Measurements from ENCODE around the gene PRAMEF1.
"Not testable (repeated sequence)": the region's sequence is repeated elsewhere in the genome, so short reads cannot be mapped to it uniquely, and the experiment has no call there.

PRAMEF1 gene

DNA sequence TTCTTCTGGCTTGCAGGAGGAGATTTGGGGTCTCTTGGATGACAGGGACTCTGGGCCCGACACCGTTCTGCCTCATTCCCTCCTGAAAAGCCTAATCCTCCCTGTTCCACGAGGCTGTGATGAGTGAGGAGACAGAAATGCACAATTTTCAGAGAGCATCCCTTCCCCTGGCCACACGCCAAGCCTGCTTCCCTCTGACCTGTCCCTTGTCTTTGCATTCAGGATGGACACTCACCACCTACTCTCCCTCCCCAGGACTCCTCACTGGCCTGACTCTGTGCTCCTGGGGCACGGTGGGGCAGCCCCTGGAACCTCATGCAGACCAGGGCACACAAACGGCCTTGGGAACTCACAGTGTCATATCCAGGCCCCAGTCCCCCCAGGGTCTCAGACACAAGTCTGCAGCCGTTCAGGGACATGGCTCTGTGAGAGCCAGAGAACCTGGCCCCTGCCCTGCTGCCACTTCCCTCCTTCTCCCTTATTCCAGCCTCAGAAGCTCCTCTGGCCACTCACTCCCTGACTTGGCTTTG lies 21.2 kb upstream of the PRAMEF1 start:
- Mint-ChIP-seq H3K9me3 (no peaks in the 10 kb centered on the region), H3K4me1 (no peaks in the 10 kb centered on the region), H3K36me3 (no peaks in the 10 kb centered on the region), H3K27ac (no peak overlapping the region), H3K27me3 (peaks cover 40% of the 10 kb centered on the region), H3K4me3 (no peak overlapping the region)
- ATAC-seq = no peak

DNA sequence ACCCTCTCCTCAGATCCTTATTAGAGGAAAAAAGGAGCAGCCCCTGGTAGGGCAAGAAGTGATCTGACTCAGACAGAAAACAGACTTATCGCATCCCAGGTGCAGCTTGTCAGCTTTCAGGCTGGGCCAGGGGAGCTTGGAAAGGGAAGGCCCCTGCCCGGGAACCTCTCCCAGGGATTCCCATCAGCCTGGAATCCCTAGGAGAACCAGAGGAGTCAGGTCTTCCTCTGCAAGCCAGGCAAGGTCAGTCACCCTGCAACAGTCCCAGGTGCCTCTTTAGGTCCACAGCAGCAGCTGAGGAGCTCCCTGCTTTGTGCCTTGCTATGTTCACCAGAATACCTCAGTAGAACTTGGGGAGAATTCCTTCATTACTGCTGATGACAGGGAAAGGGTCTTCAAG lies 20.6 kb upstream of the PRAMEF1 start:
- no peaks in the 10 kb centered on the region for H3K9me3 Mint-ChIP-seq

GRCh38 chr1:12771186-12771585 lies 20.0 kb upstream of the PRAMEF1 start:
- no peak overlapping the region for H3K27ac Mint-ChIP-seq
- H3K36me3 Mint-ChIP-seq = no peaks in the 10 kb centered on the region
- H3K27me3 Mint-ChIP-seq = peaks cover 46% of the 10 kb centered on the region
- ATAC-seq = no peak
- no peak overlapping the region for H3K4me3 Mint-ChIP-seq
- H3K4me1 Mint-ChIP-seq = no peaks in the 10 kb centered on the region
- no peaks in the 10 kb centered on the region for H3K9me3 Mint-ChIP-seq

More for the DNA sequence above, 20.6 kb upstream of the PRAMEF1 start:
- no peaks in the 10 kb centered on the region for H3K4me1 Mint-ChIP-seq
- H3K27me3 Mint-ChIP-seq = peaks cover 46% of the 10 kb centered on the region
- no peaks in the 10 kb centered on the region for H3K36me3 Mint-ChIP-seq
- no peak for ATAC-seq
- H3K27ac Mint-ChIP-seq = no peak overlapping the region
- no peak overlapping the region for H3K4me3 Mint-ChIP-seq

DNA sequence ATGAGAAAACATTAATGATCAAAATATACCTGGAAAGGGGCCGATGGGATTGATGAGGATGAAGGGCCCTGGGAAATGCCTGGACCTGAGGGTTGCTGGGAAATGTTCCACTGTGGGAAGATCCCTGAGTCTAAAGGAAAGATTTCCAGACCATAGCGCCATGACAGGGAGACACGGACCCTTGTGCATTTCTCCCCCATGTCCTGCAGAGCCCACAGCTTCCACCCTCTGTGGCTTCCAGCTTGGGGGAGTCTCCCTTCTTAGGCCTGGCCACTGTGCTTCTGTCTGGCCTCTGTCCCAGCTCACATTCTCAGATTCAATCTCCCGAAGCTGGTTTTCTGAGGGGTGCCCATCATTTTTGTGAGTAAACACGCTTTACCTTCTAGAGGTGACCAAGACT lies 18.7 kb upstream of the PRAMEF1 start:
- H3K4me1 Mint-ChIP-seq = no peaks in the 10 kb centered on the region
- ATAC-seq = no peak
- no peaks in the 10 kb centered on the region for H3K36me3 Mint-ChIP-seq
- no peaks in the 10 kb centered on the region for H3K9me3 Mint-ChIP-seq
- H3K4me3 Mint-ChIP-seq = no peak overlapping the region
- H3K27me3 Mint-ChIP-seq = peaks cover 46% of the 10 kb centered on the region
- H3K27ac Mint-ChIP-seq = no peak overlapping the region

DNA sequence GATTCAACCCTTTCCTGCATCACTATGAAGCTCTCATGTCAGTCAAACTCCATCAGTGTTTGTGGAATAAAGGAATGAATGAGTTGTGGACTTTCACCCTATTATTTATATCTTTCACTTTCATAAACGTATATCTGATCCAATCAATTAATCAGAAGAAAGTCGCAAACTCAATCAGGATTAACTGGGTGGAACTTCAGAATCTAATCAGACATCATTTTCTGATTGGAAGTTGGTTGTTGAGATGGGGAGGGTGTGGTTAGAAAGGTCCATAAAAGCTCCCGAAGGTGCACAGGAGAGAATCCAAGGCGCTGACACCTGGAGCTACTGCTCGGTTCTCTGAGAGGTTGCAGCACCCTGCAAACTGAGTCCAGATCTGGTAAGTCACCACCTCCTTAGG lies 17.8 kb upstream of the PRAMEF1 start, which contains the start of gene PRAMEF12:
Gene PRAMEF12, plus strand, starts transcription at position 301 of the 400 bp plus-strand sequence. CDS start 1,130 bp downstream, outside the sequence.
- Mint-ChIP-seq H3K27ac (no peak within 1 kb of the TSS), H3K27me3 (peaks cover 46% of the 10 kb centered on the region), H3K4me3 (no peak within 1 kb of the TSS), H3K36me3 (no peaks in the 10 kb centered on the region), H3K9me3 (no peaks in the 10 kb centered on the region), H3K4me1 (no peaks in the 10 kb centered on the region)
- ATAC-seq = no peak

GRCh38 chr1:12774801-12775345 lies 16.3 kb upstream of the PRAMEF1 start:
- peaks cover 43% of the 10 kb centered on the region for H3K27me3 Mint-ChIP-seq
- no peaks in the 10 kb centered on the region for H3K9me3 Mint-ChIP-seq
- H3K4me3 Mint-ChIP-seq = no peak overlapping the region
- H3K4me1 Mint-ChIP-seq = no peaks in the 10 kb centered on the region
- H3K36me3 Mint-ChIP-seq = no peaks in the 10 kb centered on the region
- H3K27ac Mint-ChIP-seq = no peak overlapping the region
- peak; percentile 18 for ATAC-seq

DNA sequence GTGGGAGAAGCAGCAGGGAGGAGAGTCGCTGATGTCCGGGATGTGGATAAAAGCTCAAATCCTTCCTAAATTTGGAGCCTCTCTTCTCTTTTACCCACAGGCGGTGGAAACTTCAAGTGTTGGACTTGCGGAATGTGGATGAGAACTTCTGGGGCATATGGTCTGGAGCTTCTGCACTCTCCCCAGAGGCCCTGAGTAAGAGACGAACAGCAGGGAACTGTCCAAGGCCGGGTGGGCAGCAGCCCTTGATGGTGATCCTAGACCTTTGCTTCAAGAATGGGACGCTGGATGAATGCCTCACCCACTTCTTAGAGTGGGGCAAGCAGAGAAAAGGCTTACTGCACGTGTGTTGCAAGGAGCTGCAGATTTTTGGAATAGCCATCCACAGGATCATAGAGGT lies 15.8 kb upstream of the PRAMEF1 start:
- H3K27me3 Mint-ChIP-seq = peaks cover 37% of the 10 kb centered on the region
- H3K4me1 Mint-ChIP-seq = no peaks in the 10 kb centered on the region
- ATAC-seq = no peak
- no peak overlapping the region for H3K27ac Mint-ChIP-seq
- H3K36me3 Mint-ChIP-seq = no peaks in the 10 kb centered on the region
- H3K4me3 Mint-ChIP-seq = no peak overlapping the region
- H3K9me3 Mint-ChIP-seq = no peaks in the 10 kb centered on the region

DNA sequence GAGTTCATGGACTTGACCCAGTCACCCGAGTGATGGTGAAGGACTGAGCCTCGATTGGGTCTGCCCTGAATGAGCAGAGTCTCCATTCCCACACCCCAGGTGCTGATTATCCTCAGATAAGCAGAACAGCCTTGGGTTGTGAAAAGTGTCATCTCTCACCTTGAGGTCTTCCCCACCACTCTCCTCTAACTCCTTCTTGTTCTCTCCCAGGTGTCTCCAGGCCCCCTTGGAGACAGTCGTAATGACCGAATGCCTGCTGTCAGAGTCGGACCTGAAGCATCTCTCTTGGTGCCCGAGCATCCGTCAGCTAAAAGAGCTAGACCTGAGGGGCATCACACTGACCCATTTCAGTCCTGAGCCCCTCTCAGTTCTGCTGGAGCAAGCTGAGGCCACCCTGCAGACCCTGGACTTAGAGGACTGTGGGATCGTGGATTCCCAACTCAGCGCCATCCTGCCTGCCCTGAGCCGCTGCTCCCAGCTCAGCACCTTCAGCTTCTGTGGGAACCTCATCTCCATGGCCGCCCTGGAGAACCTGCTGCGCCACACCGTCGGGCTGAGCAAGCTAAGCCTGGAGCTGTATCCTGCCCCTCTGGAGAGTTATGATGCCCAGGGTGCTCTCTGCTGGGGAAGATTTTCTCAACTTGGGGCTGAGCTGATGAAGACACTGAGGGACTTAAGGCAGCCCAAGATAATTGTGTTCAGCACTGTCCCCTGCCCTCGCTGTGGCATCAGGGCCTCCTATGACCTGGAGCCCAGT lies 14.2 kb upstream of the PRAMEF1 start:
- Mint-ChIP-seq H3K4me1 (no peaks in the 10 kb centered on the region), H3K9me3 (no peaks in the 10 kb centered on the region), H3K27ac (no peak overlapping the region), H3K4me3 (no peak overlapping the region), H3K36me3 (no peaks in the 10 kb centered on the region), H3K27me3 (peaks cover 22% of the 10 kb centered on the region)
- ATAC-seq = peak; percentile 36

DNA sequence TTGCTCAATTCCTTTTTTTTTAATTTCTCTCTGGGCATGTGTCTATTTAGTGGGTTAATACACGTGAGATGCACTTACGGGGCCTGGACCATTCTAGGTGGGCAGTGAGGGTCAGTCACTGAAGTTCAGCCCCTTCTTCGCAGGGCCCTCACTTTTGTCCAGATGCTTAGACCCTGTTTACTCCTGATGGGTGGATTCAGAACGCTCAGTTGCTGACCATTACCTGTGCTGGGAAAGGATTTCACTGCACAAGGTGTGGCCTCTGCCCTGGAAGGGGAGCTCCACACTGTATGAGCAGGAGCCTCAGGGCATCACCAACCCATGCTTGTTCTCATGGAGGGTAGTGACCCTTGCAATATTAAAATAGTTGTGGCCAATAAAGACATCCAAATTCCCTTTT lies 13.1 kb upstream of the PRAMEF1 start:
- H3K9me3 Mint-ChIP-seq = no peaks in the 10 kb centered on the region
- no peak overlapping the region for H3K4me3 Mint-ChIP-seq
- no peak for ATAC-seq
- no peak overlapping the region for H3K27ac Mint-ChIP-seq
- H3K4me1 Mint-ChIP-seq = no peaks in the 10 kb centered on the region
- H3K27me3 Mint-ChIP-seq = peaks cover 12% of the 10 kb centered on the region
- H3K36me3 Mint-ChIP-seq = no peaks in the 10 kb centered on the region

DNA sequence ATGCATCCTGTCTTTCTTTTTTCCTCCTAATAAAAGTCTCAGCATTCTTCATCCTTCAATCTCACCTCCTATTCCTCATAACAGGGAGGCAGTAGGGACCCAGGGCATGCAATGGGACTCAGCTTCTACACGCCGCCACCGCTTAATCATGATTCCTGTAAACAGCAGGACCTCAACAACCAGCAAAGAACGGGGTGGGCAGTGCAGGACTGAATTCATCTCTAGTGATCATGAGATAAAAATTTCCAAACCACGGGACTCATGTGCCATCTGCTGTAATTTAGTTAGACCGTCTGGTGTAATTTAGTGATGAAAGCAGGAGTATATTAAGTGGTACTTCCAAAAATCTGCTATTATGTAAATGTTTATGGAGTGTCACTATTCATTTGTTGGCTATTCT lies 12.3 kb upstream of the PRAMEF1 start:
- ATAC-seq = no peak
- H3K27me3 Mint-ChIP-seq = peaks cover 8% of the 10 kb centered on the region
- H3K9me3 Mint-ChIP-seq = no peaks in the 10 kb centered on the region
- no peak overlapping the region for H3K4me3 Mint-ChIP-seq
- no peaks in the 10 kb centered on the region for H3K4me1 Mint-ChIP-seq
- no peak overlapping the region for H3K27ac Mint-ChIP-seq
- H3K36me3 Mint-ChIP-seq = no peaks in the 10 kb centered on the region

GRCh38 chr1:12781488-12781887 lies 9.7 kb upstream of the PRAMEF1 start:
- not testable (repeated sequence) for H3K36me3 Mint-ChIP-seq, H3K27me3 Mint-ChIP-seq, H3K4me3 Mint-ChIP-seq, ATAC-seq, H3K9me3 Mint-ChIP-seq, H3K4me1 Mint-ChIP-seq, H3K27ac Mint-ChIP-seq

GRCh38 chr1:12783783-12784182 lies 7.4 kb upstream of the PRAMEF1 start:
- H3K27ac Mint-ChIP-seq, H3K4me1 Mint-ChIP-seq, H3K36me3 Mint-ChIP-seq, H3K9me3 Mint-ChIP-seq, H3K27me3 Mint-ChIP-seq, ATAC-seq, H3K4me3 Mint-ChIP-seq: not testable (repeated sequence)

DNA sequence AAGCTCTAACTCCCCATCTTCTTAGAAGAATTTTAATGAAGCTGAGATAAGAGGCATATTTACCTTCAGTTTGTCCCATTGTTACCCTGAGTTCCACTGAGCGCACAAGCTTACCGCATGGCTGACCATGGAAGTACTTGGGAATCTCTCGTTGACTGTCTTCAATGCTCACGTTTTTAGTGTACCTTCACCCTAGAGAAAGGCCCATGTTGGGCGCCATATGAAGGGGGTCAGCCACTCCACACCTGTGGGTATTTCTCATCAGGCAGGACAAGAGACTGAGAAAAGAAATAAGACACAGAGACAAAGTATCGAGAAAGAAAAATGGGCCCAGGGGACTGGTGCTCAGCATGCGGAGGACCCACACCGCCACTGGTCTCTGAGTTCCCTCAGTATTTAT lies 6.5 kb upstream of the PRAMEF1 start:
- not testable (repeated sequence) for H3K4me3 Mint-ChIP-seq, ATAC-seq, H3K27me3 Mint-ChIP-seq, H3K27ac Mint-ChIP-seq, H3K9me3 Mint-ChIP-seq, H3K4me1 Mint-ChIP-seq, H3K36me3 Mint-ChIP-seq

GRCh38 chr1:12798911-12799310 lies 7.7 kb downstream of the PRAMEF1 start:
- no peaks in the 10 kb centered on the region for H3K4me1 Mint-ChIP-seq
- H3K9me3 Mint-ChIP-seq = peaks cover 6% of the 10 kb centered on the region
- no peak overlapping the region for H3K4me3 Mint-ChIP-seq
- H3K36me3 Mint-ChIP-seq = no peaks in the 10 kb centered on the region
- ATAC-seq = no peak
- no peaks in the 10 kb centered on the region for H3K27me3 Mint-ChIP-seq
- no peak overlapping the region for H3K27ac Mint-ChIP-seq

DNA sequence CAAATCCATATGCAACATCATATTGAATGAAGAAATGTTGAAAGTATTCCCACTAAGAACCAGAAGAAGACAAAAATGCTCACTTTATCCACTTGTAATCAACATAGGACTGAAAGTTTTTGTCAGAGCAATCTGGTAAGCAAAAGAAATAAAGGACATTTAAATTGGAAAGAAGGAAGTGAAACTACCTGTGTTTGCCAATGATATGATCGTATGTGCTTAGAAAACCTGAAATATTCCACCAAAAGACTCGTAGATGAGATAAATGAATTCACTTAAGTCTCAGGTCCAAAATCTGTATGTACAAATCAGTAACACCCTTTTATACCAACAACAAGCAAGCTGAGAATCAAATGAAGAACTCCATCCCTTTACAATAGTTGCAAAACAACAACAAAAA lies 8.5 kb downstream of the PRAMEF1 start:
- Mint-ChIP-seq H3K9me3 (peaks cover 8% of the 10 kb centered on the region), H3K27ac (no peak overlapping the region), H3K4me1 (no peaks in the 10 kb centered on the region), H3K36me3 (no peaks in the 10 kb centered on the region), H3K27me3 (no peaks in the 10 kb centered on the region), H3K4me3 (no peak overlapping the region)
- ATAC-seq = no peak

- Mint-ChIP-seq H3K36me3 (no peaks in the 10 kb centered on the region), H3K4me3 (no peak overlapping the region), H3K9me3 (peaks cover 9% of the 10 kb centered on the region), H3K4me1 (no peaks in the 10 kb centered on the region), H3K27me3 (peaks cover 37% of the 10 kb centered on the region), H3K27ac (no peak overlapping the region)
- no peak for ATAC-seq
These were observed 18.7 kb downstream of the PRAMEF1 start for GRCh38 chr1:12809933-12810332.
